GM12874 (cell line): ENCODE measurements around the gene MAN2A1.

Source experiments
- CTCF ChIP-seq: IDR thresholded peaks from 2 replicates; pipeline ENCODE4 v1.5.1; 2011; ENCODE audit warnings: low read depth, mild to moderate bottlenecking, control low read depth, low read length, moderate library complexity; ENCODE audit not compliant: insufficient read depth

The MAN2A1 gene

GRCh38 chr5:109769597-109770291 is 80.0 kb downstream of the MAN2A1 start:
- no peak for TF ChIP-seq CTCF

- TF ChIP-seq CTCF, result no peak
These were observed 85.4 kb downstream of the MAN2A1 start for GRCh38 chr5:109775130-109775529.

- no peak for TF ChIP-seq CTCF
These were observed 89.5 kb downstream of the MAN2A1 start for GRCh38 chr5:109779036-109779735.

- no peak for TF ChIP-seq CTCF
These were observed 95.0 kb downstream of the MAN2A1 start for GRCh38 chr5:109784687-109785086.

GRCh38 chr5:109786206-109786855 is 96.6 kb downstream of the MAN2A1 start:
- no peak for TF ChIP-seq CTCF

- no peak for TF ChIP-seq CTCF
These were observed 98.9 kb downstream of the MAN2A1 start for GRCh38 chr5:109788596-109788995.

GRCh38 chr5:109792613-109793012 is 102.9 kb downstream of the MAN2A1 start:
- no peak for TF ChIP-seq CTCF
